Measurements from ENCODE around the gene KIAA1217.

Gene KIAA1217

DNA sequence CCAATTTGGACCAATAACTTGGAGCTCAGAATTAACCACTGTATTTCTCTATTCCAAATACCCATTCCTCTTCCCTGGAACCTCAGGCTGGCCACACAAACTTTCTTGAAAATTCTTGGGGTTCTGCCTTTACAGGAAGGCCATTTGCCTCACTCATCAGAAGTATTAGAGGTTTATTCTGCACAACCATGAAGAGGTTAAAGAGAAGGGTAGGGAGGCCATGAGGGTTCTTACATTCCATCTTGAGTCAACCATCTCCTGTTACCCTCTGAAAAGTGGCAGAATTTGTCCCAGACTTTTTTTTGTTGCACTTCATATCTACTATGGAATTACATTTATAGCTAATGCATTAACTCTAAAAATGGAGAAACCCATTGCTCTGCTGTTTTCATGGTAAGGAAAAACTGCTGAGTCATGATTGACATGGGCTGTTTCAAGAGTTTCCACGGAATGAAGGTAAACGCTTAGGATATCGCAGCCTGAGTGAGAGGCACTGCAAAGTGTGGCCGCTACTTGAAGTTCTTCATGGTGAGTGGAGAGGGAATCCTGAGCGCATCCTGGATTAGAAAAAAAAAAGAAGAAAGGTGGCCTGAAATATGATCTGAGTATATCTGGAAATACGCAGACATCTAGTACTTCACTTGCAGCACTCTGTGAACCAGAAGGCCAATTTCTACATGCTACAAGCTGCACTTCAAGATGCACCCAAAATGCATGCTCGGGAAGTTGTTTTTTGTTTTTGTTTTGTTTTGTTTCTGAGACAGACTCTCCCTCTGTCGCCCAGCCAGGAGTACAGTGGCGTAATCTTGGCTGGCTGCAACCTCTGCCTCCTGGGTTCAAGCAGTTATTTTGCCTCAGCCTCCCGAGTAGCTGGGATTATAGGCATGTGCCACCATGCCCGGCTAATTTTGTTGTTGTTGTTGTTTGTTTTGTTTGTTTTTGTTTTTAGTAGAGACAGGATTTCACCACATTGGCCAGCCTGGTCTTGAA lies 83.7 kb downstream of the KIAA1217 start:
- Histone ChIP-seq H3K27me3 (ENCODE audit: insufficient read depth, low read length) (no peaks in the 10 kb centered on the region), H3K9ac (ENCODE audit: low read depth, low read length) (no peak overlapping the region), H3K36me3 (ENCODE audit: insufficient read depth, low read length) (peaks cover 17% of the 10 kb centered on the region), H3K4me3 (ENCODE audit: low read length) (no peak overlapping the region), H3K4me1 (ENCODE audit: insufficient read depth, low read length) (0 out of 2 replicates have a peak, but pooled peaks cover 3% of the 10 kb centered on the region), H3K27ac (ENCODE audit: low read depth, low read length) (no peak overlapping the region), H3K9me3 (ENCODE audit: insufficient read depth, low read depth, low read length) (peaks cover 6% of the 10 kb centered on the region)
- WGBS = 96% methylated on average over 11 of the region's 11 CpGs

DNA sequence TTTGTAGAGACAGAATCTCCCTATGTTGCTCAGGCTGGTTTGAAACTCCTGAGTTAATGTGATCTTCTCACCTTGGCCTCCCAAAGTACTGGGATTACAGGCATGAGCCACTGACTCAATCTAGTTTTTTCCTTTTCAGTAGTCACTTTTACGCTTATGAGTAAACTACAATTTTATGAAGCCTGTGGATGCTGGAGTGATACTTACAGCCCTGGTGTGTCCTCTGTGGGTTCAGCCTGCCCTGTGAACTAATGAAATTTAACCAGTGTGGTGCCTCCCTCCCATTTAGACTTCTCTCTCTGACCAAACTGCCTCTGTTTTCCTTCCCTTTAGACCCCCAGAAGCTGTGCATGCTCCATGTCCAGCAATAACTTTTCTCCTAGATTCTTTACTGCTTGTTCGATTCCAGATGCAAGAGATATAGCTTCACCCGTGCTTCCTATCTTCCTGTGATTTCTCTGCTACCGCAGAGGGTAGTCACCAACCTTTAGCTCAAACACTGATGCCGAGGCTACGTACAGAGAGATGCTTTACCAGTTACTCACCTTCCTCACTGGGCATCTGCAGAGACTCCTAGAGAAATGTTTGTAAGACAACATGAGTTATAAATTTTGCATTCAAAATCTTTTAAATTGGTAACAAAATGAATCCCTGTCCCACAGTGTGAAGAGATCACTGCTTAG lies 90.8 kb downstream of the KIAA1217 start:
- Histone ChIP-seq H3K4me1 (ENCODE audit: insufficient read depth, low read length) (no peaks in the 10 kb centered on the region), H3K27ac (ENCODE audit: low read depth, low read length) (no peak overlapping the region), H3K9me3 (ENCODE audit: insufficient read depth, low read depth, low read length) (no peaks in the 10 kb centered on the region), H3K27me3 (ENCODE audit: insufficient read depth, low read length) (no peaks in the 10 kb centered on the region), H3K36me3 (ENCODE audit: insufficient read depth, low read length) (no peaks in the 10 kb centered on the region), H3K9ac (ENCODE audit: low read depth, low read length) (no peak overlapping the region), H3K4me3 (ENCODE audit: low read length) (no peak overlapping the region)
- 96% methylated on average over 6 of the region's 6 CpGs for WGBS

DNA sequence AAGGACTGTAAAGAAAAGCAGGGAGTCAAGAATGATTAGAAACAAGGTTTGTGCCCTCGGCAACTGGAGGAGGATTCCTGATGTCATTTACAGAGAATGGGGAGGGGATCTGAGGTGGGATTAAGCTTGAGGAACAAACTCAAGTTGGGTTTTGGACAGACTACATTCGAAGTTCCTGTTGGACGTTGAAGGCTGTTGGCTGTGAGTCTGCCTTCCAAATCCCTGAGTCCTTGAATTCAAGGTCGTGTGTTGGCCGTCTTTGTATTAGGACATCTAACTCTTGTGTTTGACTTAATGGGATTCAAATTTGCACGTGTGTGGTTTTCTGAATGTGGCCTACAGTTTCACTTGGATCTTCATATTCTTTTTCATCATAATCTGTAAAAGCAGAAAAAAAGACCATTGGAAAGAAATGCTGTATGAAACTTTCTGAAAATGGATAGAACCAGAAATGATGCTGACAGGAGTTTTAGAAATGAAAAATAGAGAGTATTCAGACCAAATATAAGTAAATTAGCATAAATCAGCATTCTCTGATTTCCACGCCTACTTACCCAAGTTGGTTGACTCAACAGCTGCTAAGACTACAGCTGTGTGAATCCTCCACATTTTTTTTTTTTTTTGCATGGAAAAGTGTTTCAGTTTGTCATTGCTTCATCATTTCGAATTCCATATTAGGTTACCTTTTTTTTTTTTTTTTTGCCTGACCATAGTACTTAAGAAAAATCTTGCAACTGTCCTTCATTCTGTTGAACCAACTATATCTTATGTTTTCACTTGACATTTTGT lies 94.8 kb downstream of the KIAA1217 start:
- Histone ChIP-seq H3K36me3 (ENCODE audit: insufficient read depth, low read length) (no peaks in the 10 kb centered on the region), H3K4me3 (ENCODE audit: low read length) (no peak overlapping the region), H3K9me3 (ENCODE audit: insufficient read depth, low read depth, low read length) (no peaks in the 10 kb centered on the region), H3K4me1 (ENCODE audit: insufficient read depth, low read length) (0 out of 2 replicates have a peak, but pooled peaks cover 4% of the 10 kb centered on the region), H3K9ac (ENCODE audit: low read depth, low read length) (no peak overlapping the region), H3K27me3 (ENCODE audit: insufficient read depth, low read length) (no peaks in the 10 kb centered on the region), H3K27ac (ENCODE audit: low read depth, low read length) (no peak overlapping the region)
- 94% methylated on average over 7 of the region's 8 CpGs for WGBS

DNA sequence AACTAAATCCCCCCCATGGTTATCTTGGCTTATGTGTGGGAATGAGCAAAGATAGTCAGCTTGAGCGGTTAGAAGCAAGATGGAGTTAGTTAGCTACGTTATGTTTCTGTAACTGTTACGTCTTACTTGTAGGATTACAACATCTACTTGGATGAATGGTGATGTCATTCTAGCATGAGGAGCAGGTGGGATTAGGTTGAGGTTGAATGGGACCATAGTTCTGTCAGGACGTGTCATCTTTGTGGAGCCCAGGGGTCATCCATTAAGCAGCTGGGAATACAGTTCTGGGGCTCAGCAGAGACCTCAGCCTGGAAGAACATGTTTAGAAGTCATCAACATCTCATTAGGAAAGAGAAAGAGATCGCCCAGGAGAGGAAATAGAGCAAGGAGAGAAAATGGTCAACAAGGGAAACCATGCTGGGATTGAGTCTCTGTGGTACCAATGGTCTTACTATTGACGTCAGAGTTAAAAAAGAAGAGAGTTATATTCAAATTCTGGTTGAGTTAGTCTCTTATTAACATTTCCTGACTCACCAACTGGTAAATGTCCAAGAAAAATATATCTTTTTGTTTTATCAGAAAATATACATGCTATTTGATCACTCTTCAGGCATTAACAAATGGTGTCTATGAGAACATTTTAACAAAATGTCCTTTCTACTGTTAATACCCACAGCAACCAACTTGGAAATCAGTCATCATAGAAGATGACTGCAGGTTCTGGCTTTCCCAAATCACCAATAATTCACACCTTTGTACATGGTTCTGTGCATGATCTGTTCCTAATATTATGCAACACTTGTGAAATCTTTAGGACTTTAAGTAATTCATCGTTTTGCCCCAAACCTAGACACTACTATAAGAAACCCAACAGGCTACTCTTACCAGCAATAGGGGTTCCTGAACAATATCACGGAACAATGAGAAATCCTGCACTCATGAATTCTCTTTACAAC lies 96.9 kb downstream of the KIAA1217 start:
- WGBS = 93% methylated on average over 8 of the region's 8 CpGs
- H3K9ac ChIP-seq (ENCODE audit: low read depth, low read length) = no peak overlapping the region
- 0 out of 2 replicates have a peak, but pooled peaks cover 4% of the 10 kb centered on the region for H3K4me1 ChIP-seq (ENCODE audit: insufficient read depth, low read length)
- H3K27me3 ChIP-seq (ENCODE audit: insufficient read depth, low read length) = no peaks in the 10 kb centered on the region
- H3K4me3 ChIP-seq (ENCODE audit: low read length) = no peak overlapping the region
- no peaks in the 10 kb centered on the region for H3K36me3 ChIP-seq (ENCODE audit: insufficient read depth, low read length)
- no peak overlapping the region for H3K27ac ChIP-seq (ENCODE audit: low read depth, low read length)
- H3K9me3 ChIP-seq (ENCODE audit: insufficient read depth, low read depth, low read length) = no peaks in the 10 kb centered on the region

DNA sequence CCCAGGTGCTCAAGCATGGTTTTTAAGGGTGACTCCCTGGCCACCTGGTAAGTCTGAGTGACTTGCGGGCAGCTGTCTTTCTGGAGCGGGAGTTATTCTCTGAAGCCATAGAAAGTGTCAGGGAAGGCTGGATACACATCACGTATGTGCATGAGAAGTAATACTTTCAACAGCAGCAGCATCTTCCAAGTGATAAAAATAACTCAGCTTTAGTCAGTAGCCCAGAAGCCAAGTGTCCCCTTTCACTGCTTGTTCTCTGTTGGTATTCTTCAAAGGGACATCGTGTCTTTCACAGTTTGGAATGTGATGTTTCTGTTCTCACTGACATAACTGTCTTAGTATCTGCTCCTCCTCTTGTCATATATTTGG lies 97.6 kb downstream of the KIAA1217 start:
- 0 out of 2 replicates have a peak, but pooled peaks cover 4% of the 10 kb centered on the region for H3K4me1 ChIP-seq (ENCODE audit: insufficient read depth, low read length)
- H3K9me3 ChIP-seq (ENCODE audit: insufficient read depth, low read depth, low read length) = no peaks in the 10 kb centered on the region
- no peaks in the 10 kb centered on the region for H3K36me3 ChIP-seq (ENCODE audit: insufficient read depth, low read length)
- H3K9ac ChIP-seq (ENCODE audit: low read depth, low read length) = no peak overlapping the region
- H3K4me3 ChIP-seq (ENCODE audit: low read length) = no peak overlapping the region
- H3K27me3 ChIP-seq (ENCODE audit: insufficient read depth, low read length) = no peaks in the 10 kb centered on the region
- no peak overlapping the region for H3K27ac ChIP-seq (ENCODE audit: low read depth, low read length)
- 86% methylated on average over 4 of the region's 4 CpGs for WGBS

DNA sequence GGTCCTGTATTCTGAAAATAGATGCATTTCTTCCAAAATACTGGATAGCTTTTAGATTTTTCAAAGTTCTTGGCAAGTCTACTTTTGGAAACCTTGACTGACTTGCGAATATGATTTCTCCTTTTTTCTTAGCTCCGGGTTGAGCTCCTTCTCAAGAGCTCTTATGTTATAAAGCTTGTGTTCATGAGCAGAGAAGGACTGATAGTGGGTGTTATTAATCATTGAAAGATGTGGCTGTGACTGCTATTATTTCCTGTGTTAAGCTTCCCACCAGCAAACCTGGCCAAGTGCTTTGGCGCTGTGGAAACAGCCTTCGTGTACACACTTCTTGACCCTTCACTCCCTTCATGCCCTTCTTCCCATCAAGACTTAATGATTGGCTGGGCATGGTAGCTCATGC lies 98.2 kb downstream of the KIAA1217 start:
- Histone ChIP-seq H3K9ac (ENCODE audit: low read depth, low read length) (no peak overlapping the region), H3K27ac (ENCODE audit: low read depth, low read length) (no peak overlapping the region), H3K4me1 (ENCODE audit: insufficient read depth, low read length) (0 out of 2 replicates have a peak, but pooled peaks cover 4% of the 10 kb centered on the region), H3K36me3 (ENCODE audit: insufficient read depth, low read length) (no peaks in the 10 kb centered on the region), H3K27me3 (ENCODE audit: insufficient read depth, low read length) (no peaks in the 10 kb centered on the region), H3K9me3 (ENCODE audit: insufficient read depth, low read depth, low read length) (no peaks in the 10 kb centered on the region), H3K4me3 (ENCODE audit: low read length) (no peak overlapping the region)
- 89% methylated on average over 4 of the region's 4 CpGs for WGBS

DNA sequence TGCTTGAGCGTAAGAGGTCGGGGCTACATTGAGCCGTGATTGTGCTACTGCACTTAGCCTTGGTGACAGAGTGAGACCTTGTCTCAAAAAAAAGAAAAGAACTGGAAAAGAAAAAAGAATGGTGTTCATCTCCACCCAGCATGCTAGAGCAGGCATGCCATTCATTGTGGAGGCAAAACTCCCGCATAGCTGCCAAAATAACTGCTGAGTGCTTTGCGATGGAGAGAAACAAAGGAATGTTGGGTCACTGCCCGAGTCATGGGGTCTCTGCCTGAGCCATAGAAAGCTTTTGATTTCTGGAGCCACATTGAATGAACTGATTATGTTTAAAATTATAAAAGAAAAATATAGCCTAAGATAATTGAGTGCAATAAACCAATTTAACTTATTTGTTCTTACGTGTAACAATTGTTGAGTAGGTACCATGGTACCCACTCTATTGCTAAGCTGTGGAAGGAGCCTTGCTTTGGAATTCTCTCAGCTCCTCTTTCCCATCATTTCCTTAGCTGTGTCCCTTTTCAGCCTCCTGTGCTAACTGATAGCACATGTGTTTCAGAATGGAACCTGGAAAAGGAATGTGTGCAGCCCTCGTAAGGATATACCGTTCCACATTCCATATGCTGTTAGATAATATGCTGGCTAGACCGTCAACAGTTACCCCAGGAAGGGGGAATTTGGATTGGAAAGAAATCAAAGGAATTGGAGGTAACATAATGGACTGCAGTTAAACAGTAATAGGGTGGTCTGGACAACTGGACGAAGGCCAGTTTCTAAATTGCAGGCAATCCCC lies 99.0 kb downstream of the KIAA1217 start:
- WGBS = 91% methylated on average over 11 of the region's 11 CpGs
- Histone ChIP-seq H3K4me3 (ENCODE audit: low read length) (no peak overlapping the region), H3K36me3 (ENCODE audit: insufficient read depth, low read length) (no peaks in the 10 kb centered on the region), H3K4me1 (ENCODE audit: insufficient read depth, low read length) (0 out of 2 replicates have a peak, but pooled peaks cover 4% of the 10 kb centered on the region), H3K9ac (ENCODE audit: low read depth, low read length) (no peak overlapping the region), H3K9me3 (ENCODE audit: insufficient read depth, low read depth, low read length) (no peaks in the 10 kb centered on the region), H3K27ac (ENCODE audit: low read depth, low read length) (no peak overlapping the region), H3K27me3 (ENCODE audit: insufficient read depth, low read length) (no peaks in the 10 kb centered on the region)

DNA sequence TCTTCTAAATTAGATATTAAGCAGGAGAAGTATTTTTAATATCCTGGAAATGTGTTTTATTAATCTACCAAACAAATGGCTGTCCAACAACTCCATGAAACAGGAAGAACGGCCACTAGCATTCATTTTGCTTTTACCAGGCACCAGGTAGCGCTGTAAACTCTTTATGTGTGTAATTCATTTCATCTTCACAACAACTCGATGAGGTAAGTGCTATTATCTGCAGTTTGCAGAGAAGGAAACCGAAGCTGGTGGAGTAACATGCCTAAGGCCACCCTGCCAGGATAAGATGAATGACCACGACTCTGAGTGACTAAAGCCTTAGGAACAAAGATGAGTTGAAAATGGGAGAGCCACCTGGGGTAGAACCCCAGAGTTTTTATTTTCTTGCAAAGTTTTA lies 101.2 kb downstream of the KIAA1217 start:
- H3K27ac ChIP-seq (ENCODE audit: low read depth, low read length) = no peak overlapping the region
- 85% methylated on average over 4 of the region's 5 CpGs for WGBS
- no peak overlapping the region for H3K9ac ChIP-seq (ENCODE audit: low read depth, low read length)
- no peak overlapping the region for H3K4me3 ChIP-seq (ENCODE audit: low read length)
- H3K9me3 ChIP-seq (ENCODE audit: insufficient read depth, low read depth, low read length) = no peaks in the 10 kb centered on the region
- no peaks in the 10 kb centered on the region for H3K36me3 ChIP-seq (ENCODE audit: insufficient read depth, low read length)
- no peaks in the 10 kb centered on the region for H3K27me3 ChIP-seq (ENCODE audit: insufficient read depth, low read length)
- H3K4me1 ChIP-seq (ENCODE audit: insufficient read depth, low read length) = 0 out of 2 replicates have a peak, but pooled peaks cover 4% of the 10 kb centered on the region

DNA sequence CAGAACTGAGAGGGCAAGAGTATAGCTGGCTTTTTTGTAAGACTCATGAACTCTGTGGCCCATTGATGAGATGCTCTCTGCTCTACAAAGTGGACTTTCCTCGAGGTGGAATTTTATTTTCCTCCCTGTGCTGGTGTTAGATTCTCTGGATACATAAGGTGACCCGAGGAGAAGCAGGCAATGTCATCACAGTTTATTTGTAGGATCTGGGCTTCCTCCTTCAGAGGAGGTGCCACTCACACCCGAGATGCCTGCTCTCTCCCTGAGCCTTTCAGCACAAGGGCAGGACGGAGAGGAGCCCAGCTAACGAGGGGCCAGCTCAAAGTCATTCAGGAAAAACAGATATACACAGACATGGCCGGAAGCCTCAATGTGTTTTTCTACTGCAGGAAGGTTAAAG lies 103.0 kb downstream of the KIAA1217 start:
- Histone ChIP-seq H3K9ac (ENCODE audit: low read depth, low read length) (no peak overlapping the region), H3K27ac (ENCODE audit: low read depth, low read length) (no peak overlapping the region), H3K36me3 (ENCODE audit: insufficient read depth, low read length) (no peaks in the 10 kb centered on the region), H3K27me3 (ENCODE audit: insufficient read depth, low read length) (no peaks in the 10 kb centered on the region), H3K4me1 (ENCODE audit: insufficient read depth, low read length) (0 out of 2 replicates have a peak, but pooled peaks cover 4% of the 10 kb centered on the region), H3K4me3 (ENCODE audit: low read length) (no peak overlapping the region), H3K9me3 (ENCODE audit: insufficient read depth, low read depth, low read length) (no peaks in the 10 kb centered on the region)
- WGBS = 94% methylated on average over 6 of the region's 6 CpGs
